Measurements from ENCODE around the gene MEGF11.
"Not testable (repeated sequence)": the region's sequence is repeated elsewhere in the genome, so short reads cannot be mapped to it uniquely, and the experiment has no call there.

Gene MEGF11

DNA sequence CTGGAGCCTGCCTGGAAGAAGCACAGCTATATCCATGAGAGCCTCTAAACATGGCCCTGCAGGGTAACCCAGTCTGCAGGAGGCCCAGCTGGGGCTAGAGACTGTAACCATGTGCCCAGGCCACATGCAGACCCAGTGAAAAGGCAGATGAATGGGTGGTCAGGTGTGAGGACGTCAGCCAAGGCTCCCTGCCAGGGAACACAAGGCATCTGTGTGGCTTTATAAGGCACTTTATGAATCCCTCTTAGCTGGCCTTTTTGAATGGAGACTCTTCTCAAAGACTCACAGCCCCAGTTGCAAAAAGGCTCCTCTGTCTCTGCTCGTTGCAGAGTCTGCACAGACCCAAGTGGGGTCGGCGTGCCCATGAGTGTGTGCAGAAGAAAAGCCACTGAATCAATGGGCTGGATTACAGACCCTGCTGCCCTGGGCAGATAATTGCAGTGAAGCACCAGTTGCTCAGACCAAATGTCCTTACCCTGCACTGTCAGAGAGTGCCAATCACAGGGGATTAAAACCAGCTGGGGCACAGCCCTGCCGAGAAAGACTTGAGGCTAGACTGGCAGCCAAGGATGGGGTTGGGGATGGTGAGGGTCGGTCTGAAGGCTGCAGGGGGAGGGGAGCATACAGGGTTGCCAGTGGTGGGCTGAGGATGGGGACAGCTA, 230.1 kb downstream of the MEGF11 start:
- no peak for DNase-seq

DNA sequence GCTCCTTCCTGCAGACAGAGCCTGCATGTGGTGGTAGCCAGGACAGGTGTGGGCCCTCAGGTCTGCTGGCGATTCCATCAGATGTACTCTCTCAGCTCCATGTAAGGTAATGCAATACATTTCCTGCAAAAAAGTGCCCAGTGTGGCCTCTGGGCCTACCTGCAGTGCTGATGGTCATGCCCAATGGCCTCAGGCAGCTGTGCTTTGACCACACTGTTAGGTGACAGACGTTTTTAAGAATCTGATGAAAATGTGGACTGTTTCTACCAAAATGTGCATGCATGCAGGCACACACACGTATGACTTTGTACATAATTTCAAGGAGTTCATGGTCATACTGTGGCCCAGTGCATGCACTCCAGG, 231.4 kb downstream of the MEGF11 start:
- DNase-seq = no peak

DNA sequence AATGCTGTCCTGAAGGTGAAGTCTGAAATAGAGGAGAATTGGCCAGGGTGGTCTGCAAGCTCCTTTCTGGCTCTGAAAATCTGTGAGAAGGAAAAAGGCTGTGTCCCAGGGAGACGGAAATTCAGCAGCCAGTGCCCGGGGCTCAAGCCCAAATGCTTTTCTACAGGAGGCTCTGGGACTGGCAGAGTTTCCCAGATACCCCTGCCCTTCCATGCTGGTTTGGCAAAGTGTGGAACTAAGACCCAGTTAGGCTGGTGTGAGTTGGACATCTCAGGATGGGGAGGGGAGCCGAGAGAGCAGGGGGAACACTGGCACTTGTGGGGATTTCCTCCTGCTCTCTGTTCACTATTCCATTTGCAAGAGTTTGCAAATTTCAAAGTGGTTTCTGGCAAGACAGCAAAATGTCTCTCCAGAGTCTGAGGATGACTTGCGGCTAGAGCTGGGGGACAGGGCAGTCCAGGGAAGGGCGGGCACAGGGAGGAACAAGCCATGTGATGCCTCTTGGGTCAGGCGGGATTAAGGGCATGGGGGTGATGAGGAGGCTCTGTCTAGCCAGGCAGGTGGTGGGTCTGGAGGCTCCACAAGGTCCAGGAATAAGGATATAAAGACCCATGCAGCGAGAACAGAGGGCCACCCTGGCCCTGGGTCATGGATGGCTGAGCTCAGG, 231.9 kb downstream of the MEGF11 start:
- no peak for DNase-seq

DNA sequence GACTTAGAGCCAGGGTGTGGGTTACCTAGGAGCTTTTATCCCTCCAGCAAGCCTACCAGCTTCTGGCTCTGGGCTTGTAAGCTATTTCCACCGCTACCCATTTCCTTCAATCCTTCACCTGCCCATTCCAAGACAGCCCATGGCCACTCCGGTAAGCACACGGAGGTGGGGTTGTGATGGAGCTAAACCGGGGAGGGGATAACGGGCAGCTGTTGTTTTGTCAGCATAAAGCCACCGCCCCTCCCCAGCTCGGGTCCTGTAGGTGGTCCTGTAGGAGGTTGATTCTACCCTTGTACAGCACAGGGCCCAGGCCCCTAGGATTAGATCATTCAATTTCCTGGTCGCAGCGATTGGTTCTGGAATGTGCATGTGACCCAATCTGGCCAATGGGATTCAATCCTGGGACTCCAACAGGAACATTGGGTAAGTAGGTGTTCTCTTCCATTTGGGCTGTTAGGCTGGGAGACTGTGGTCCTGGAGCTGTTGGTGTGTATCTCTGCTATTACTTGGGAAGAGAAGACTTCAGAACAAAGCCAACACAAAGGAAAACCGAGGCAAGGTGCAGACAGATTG, 233.6 kb downstream of the MEGF11 start:
- DNase-seq = no peak

DNA sequence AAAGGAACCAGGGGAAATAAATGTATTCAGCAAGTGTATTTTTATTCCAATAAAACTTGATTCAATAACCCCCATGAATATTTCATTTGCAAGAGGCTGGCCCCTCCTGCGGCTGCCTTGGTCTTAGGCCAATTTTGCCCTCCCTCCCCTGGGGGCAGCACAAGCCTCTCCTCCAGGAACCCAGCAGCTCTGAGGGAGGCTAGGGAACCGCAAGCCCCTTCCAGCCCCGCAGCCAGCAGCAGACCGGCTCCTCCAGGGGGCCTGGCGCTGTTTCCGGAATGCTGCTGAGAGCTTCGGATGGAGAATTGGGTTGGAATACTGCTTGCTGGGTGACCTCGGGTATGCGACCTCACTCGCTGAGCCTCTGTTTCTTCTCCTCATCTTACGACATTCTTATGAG, 234.2 kb downstream of the MEGF11 start:
- no peak for DNase-seq

DNA sequence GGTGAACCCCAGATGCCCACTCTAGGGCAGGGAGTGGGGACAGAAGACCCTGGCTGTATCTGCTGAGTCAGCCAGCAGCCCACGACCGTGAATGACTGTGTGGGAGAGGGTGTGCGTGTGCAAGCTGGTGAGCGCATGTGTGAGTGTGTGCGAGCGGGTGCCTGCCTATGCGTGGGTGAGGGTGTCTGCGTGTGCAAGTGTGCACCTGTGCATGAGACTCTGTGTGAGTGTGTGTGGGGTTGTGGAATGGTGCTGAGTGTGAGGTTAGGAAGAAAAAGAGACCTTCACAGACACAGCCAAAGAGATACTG, 235.1 kb downstream of the MEGF11 start:
- DNase-seq = no peak

DNA sequence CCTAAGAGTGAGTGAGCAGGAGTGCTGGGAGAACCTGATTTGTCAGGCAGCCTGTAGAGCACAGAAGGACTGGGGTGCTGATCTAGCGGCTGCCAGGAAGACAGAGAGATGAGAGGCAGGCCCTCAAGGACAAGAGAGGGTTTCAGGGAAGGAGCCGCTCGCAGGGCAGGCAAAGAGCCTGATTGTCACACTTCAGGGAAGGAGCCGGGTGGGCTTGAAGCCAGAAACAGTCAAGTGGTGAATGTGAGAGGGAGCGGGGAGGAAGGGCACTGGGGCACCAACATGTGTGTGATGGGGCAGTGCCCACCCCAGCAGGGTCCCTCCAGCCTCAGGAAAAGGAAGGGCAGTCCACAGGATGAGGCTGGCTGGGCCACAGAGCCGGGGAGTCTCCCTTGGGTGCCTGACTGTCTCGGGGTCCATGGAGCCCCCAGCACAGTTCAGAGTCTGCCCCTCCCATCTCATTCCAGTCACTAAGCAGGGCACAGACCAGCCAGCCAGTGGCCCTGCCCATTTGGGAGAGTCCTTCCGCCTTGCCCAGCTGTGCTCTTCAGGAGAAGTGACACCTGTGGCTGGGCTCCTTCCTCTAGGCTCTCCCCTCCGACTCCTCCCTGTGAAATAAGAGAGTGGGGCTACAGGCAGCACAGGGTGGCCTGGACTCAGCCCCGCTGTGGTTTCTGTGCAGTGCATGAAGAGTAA, 235.6 kb downstream of the MEGF11 start:
- no peak for DNase-seq

DNA sequence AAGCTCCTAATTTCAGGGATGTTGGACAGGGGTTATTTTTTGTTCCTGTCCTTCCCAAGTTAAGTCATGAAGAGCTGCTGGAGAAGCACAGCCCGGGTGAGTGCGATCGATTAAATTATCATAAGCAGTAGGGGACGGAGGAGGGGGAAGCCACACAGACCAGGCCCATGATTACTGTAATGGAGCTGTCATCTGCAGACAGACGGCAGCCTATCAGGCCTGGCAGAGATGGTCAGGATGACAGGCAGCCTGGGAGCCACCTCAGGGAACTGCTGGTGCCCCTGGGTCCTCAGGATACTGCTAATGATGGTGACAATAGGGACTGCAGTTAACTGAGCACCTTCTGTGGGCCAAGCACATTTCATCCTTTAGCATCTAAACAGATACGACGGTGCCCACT, 236.6 kb downstream of the MEGF11 start:
- DNase-seq = no peak

DNA sequence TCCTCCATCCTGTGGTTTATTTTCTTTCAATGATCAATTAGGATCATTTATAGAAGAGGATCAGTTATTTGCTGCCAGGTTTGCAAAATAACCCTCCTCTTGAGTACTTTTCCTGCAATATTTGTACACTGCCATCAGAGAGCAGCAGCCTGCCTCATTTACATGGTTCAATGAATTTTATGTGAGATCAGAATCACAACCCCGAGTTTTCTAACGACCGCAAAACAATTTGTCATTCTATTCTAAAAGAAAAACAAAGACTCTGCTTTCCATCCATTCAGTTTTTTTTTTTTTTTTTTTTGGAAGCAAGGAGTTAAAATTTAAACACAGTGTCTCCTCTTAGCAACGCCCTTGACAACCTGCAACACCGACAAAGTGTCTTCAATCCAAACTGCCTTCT, 237.4 kb downstream of the MEGF11 start:
- no peak for DNase-seq

DNA sequence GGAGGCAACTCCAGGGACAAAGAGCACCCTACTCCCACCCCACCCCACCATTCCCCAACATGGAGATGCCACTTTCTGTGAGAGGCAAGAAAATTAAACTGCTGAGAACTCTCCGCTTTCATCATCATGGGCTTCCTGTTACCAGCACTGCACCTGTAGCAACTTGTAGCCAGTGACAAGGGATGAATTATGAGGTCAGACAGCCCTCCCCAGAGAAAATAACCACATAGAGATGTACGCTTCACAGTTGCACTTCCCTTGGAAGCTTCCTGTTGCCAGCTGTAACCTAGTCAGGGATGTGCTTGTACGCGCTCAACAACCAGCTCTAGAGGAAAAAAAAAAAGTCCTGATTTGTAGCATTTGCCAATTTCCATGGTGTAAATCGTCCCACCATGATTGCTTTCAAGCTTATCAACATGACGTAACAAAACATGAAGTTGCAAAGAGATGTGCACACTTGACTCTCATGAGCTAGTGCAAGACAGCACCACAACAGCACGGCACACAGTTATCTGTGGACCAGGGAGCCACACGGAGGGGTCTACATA, 238.8 kb downstream of the MEGF11 start:
- DNase-seq = no peak

DNA sequence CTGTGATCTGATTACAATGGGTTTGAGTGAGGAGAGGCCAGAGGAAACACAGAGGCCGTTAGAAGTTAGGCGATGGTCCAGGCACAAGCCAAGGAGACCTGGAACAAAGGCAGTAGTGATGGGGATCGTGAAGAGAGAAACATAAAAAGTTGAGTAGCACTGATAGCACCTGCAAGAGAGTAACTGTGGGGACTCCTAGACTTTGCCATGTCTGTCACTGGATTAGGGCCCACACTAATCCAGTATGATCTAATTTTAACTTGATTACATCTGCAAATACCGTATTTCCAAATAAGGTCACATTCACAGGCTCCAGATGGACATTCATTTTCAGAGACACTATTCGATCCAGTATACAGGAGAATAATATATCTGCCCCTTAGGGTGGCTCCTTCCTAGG, 239.5 kb downstream of the MEGF11 start:
- DNase-seq = no peak

DNA sequence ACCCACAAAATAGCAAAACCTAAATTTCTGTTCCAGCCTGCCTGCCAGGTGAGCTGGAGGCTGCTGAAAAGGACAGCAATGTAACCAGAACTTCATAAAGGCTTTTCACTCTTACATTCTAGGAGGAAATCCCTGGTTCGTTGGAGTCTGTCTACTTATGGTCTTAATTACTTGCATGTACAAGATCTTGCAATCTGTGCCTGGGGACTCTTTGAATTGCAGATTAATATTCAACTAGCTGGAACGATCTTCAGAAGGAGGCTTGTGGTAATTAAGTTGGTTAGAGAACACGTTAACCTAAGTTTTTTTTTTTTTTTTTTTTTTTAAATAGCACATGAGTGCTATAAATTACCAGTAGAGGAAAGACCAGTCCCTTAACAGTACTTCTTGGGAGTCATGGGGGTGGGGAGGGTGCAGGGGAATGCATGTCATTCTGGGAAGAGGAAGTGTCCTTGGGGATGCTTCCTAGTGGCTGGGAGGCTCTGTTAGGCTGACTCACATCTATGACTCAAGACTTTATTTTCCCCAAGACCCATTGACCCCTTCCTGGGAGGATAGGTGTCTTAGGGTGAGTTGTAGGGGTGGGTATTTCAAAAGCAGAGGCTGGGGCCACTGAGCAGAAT, 244.5 kb downstream of the MEGF11 start:
- peak; percentile 40 for DNase-seq

DNA sequence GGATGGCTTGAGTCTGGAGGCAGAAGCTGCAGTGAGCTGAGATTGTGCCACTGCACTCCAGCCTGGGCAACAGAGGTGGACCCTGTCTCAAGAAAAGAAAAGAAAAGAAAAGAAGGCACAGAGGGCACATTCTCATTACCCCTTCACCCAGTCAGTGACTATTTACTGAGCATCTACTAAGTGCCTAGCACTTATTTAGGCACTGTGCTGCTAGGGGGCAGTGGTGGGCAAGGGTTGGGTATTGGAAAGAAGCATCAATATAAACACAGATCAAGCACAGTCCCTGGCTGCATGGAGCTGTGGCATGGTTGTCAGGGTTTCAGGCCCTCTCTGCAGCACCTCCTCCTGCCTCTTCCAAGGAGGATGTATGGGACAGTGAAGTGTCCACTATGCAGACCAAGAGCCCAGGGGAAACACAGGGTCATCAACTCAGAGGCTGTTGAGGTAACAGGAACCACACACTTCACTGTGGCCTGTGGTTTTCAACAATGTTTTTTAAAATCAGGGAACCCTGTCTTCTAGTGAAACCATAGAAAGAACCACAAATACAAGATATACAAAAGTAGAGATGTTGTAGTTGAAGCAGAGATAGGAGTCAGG, 245.8 kb downstream of the MEGF11 start:
- no peak for DNase-seq

DNA sequence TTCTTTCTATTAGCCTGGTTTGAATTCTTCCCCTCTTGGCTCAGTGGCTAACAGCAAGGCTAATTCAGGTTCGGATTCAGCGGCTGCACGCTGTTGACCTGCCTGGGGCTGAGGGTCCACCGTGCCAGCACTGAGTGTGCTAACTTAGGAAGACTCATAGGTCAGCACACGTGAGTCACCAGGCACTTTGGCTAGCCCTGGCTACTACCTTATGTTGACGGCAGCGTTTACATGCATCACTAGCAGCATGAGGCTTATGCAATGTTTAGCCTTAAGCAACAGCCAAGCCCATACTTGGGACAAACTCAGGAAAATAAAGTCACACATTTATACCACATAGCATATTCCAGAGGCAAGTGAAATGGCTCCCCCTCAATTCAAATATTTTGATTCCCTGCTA, 246.6 kb downstream of the MEGF11 start:
- no peak for DNase-seq

DNA sequence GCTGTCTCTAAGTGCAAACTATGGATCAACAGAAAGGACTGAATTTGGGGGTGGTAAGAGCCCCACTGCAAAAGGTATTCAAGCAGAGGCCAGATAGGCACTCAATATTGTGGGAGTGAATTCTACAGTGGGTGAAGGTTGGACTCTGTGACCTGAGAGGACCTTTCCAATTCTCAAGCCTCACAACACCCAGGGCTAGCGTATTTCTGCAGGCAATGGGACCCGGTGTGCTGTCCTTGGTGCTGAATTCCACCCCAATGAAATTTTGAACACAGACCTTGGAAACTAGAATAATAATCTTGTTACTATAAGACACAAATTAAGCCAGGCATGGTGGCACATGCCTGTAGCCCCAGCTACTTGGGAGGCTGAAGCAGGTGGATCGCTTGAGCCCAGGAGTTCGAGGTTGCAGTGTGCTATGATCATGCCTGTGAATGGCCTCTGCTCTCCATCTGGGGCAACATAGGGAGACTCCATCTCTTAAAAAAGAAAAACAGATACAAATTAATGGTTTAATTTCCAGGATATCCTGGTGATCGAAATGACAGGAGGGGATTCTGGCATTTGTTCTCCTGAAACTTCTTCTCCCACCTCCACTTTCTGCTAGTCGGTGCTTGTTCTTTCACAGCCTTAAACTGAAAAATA, 248.8 kb downstream of the MEGF11 start:
- peak; percentile 49 for DNase-seq

DNA sequence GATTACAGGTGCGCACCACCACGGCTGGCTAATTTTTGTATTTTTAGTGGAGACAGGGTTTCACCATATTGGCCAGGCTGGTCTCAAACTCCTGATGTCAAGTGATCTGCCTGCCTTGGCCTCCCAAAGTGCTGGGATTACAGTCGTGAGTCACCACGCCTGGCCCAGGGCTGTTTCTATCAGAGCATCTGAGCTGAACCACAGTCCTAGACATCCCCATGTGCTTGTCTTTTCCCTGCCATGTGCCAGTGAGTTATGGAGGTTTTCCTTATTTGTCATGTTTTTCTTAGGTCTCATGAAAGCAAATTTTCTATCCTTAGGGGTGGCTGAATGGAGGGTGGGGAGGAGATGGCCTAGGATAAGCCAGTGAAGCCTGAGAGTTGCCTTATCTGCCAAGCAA, 250.4 kb downstream of the MEGF11 start:
- DNase-seq = not testable (repeated sequence)

DNA sequence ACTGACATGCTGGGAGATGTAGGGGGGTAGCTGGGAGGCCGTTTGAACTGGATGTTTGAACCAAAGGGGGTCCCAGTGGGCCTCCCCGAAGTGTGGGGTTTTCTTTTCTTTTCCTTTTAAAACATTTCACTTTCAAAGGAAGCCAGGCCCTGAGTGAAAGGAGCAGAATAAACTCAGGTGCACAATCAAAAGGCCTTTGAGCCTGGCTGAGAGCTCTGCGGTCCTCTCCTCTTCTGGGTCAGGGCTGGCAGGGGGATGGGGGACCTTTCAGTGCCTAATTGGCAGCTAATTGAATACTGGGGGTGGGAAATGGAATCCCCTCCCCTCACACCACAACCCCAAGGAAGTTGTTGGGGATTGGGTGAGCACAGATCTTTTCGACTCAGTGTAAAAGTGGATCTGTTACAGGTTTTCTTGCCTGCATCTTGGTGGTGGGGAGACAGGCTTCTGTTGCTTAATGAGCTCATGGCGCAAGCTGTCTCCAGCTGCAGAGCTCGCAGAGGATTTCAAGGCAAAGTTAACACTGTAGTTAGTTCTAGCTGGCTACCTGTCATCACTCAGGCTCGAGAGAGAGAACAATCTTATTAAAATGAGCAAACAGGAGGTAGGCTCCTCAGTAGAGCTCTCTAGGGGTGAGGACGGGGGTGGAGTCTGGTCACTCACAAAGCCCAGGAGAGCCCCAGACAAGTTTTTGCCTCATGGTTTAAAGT, 251.7 kb downstream of the MEGF11 start:
- DNase-seq = no peak

DNA sequence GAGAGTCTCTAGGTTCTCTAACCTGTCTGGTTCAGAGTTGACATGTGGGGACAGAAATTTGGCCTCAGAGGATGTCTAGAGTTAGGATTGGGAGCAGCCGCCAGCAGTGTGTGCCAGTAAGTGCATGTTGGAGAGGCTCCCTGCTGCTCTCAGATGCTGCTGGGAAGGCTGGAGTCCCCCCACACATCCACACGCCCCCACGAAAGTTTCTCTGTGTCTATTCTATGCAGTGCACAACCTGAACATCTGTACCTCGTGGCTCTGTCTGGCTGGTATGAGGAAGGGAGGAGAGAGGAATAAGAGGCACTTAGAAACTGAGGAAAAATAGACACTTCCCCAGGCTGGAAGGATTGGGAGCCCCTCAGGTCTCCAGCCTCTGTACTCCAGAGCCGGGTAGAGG, 252.5 kb downstream of the MEGF11 start:
- no peak for DNase-seq

DNA sequence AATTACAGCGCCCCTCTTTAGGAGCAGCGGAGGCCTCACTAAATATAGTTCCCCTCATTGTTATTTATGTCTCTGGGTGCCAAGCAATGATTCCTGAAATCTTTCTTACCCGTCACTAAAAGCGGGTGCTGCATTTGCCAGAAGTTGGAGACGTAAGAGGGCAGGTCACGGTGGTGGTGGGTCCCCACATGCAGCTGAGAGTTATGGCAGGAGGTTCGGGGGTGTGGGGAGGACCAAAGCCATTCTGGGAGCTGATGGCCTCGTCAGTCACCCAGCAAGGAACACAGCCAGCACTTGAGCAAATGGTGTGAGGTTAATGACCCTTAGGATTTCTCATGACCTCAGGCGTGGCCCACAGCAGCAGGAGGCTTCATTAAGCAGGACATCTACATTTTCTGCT, 255.1 kb downstream of the MEGF11 start:
- no peak for DNase-seq

DNA sequence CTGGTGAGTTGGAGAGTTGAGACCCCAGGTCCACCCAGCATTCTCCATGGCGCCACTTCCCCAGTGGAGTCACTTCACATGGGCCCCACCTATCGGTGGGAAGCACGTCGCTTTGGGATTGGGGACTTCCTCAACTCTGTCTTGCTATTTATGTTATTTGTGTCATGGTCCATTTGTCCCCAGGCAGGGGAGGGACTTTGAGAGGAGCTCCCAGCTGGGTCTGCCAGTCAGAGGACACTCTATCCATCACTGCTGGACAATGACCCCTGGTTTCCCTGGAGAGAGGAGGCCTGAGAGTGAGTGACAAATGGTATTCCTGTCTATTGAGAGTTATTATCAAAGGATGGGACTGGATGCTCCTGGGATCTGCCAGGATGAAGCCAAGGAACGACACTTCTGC, 256.6 kb downstream of the MEGF11 start:
- no peak for DNase-seq

DNA sequence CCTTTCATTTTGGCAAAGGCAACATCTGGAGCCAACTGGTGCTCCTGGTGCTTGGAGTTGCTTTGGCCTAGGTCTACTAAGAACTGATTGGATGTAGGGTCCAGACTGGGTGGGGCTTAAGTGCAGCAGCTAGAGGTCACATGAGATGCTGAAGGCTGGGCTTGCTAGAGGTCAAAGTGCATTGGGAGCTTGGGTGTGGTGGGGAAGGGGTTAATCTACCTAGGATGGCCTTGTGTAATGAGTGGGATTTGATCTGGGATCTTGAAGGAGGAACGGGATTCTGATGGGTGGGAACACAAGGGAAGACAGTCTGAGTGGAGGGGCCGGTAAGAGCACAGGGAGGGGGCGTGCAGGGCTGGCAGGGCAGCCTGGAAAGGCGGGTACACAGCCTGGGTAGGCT, 258.7 kb downstream of the MEGF11 start:
- no peak for DNase-seq

DNA sequence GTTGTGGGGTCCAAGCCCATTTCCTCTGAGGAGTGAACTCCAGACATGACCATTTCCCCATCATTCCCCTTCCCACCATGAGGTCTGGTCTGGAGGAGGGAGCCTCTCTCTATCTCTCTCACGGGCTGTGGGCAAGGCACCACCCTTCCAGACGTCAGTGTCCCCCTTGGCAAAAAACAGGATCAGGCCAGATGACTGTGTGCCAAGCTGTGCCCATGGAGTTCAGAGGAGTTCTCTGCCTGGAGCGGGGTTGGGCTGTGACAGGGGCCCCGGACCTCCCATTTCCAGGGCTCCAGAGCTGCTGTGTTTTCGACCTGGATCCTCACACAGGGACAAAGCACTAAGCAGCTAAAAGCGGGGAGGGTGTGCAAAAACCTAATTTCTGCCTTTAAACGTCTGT, 259.8 kb downstream of the MEGF11 start:
- DNase-seq = no peak

Measured in fibroblast of skin of back (primary cell).